Heart right ventricle (tissue), 16 donors: ENCODE results near the gene LRRC47. TPM values are rescaled to one million over a fixed set of nuclear protein-coding genes. Genes with fewer than 3 reads are reported as not detected.

Experiments
- ATAC-seq, 8 donors: fragments of 200-7000 bp; cut with Tn5 transposase; one replicate each; pipeline ENCODE4 v1.9.1; 2020; ENCODE audit warnings: mild to moderate bottlenecking in 8 of 8, moderate library complexity in 8 of 8, moderate number of reproducible peaks in 1 of 8
- DNase-seq, 2 donors: peaks; one replicate each; pipeline ENCODE4 v3.0.0-alpha.2; 2020
- H3K27ac ChIP-seq, 10 donors: fragments of 200-600 bp; sonication (generic) in 2 of 10; one replicate each; pipeline versions ENCODE4 v1.5.0 to v1.8.0; 2020 to 2022; ENCODE audit warnings: mild to moderate bottlenecking in 3 of 10
- H3K27me3 ChIP-seq, 7 donors: fragments of 200-600 bp; one replicate each; pipeline ENCODE4 v1.8.0; 2021 to 2022; ENCODE audit warnings: mild to moderate bottlenecking in 2 of 7
- H3K36me3 ChIP-seq, 9 donors: fragments of 200-600 bp; sonication (generic) in 1 of 9; one replicate each; pipeline versions ENCODE4 v1.5.0 to v1.8.0; 2020 to 2022; ENCODE audit warnings: mild to moderate bottlenecking in 2 of 9
- H3K4me1 ChIP-seq, 9 donors: fragments of 200-600 bp; sonication (generic) in 1 of 9; one replicate each; pipeline versions ENCODE4 v1.5.0 to v1.8.0; 2020 to 2022; ENCODE audit warnings: mild to moderate bottlenecking in 4 of 9
- H3K4me3 ChIP-seq, 10 donors: fragments of 200-600 bp; sonication (generic) in 2 of 10; one replicate each; pipeline versions ENCODE4 v1.5.0 to v1.8.0; 2020 to 2022; ENCODE audit warnings: mild to moderate bottlenecking in 7 of 10, moderate library complexity in 2 of 10
- H3K9me3 ChIP-seq, 11 donors: fragments of 200-600 bp in 10 of 11; sonication (generic) in 2 of 11; one replicate each; pipeline versions ENCODE4 v1.5.0 to v1.8.0; 2013 to 2022; ENCODE audit warnings: mild to moderate bottlenecking in 2 of 11, control low read depth in 1 of 11, moderate library complexity in 1 of 11
- CTCF ChIP-seq, 9 donors: fragments of 200-600 bp; sonication (generic) in 2 of 9; IDR thresholded peaks; one replicate each; pipeline versions ENCODE4 v1.5.0 to v1.8.0; 2021 to 2022; ENCODE audit warnings: antibody characterized with exemption in 9 of 9, mild to moderate bottlenecking in 5 of 9, moderate library complexity in 1 of 9
- WGBS, 2 donors: extraction: QIAGEN DNeasy Blood & Tissue Kit; methylation state at CpG; one replicate each; pipeline ENCODE4 v1.1.7; 2013; ENCODE audit warnings: inconsistent platforms in 1 of 2; 5-methylcytosine and 5-hydroxymethylcytosine counted together
- intact Hi-C, 10 donors: fragments of 100-400 bp; cut with DNase I; formaldehyde crosslinking; loops; one replicate each; pipeline versions ENCODE4 v1.11.1 to v1.14.2; 2022
- polyA plus RNA-seq, 2 donors: library from polyadenylated mRNA; stranded (reverse); fragments of 200-250 nt; gene quantifications; one replicate each; pipeline ENCODE4 v1.2.3, GENCODE V29; 2013
- total RNA-seq, 10 donors: library from RNA; stranded (reverse); fragmentation: NEBNext Ultra II Directional in 3 of 10; extraction: Animal tissue kit (Norgen Biotek cat#: 25700) in 3 of 10; gene quantifications; one replicate each; pipeline versions ENCODE4 v1.2.1 to v1.2.4, GENCODE V29; 2021 to 2023
- donor health status: Arrhythmogenic right ventricular cardiomyopathy.
- donor health status: ischemic (EF 13 %, LVEDD 7.1; RV severe dilation, severe dysfunction).
- donor health status: healthy with polysubstance abuse.
- donor health status: DM: no; HTN: yes; CAD: no.
- donor health status: DM: no; HTN: no; CAD: no.
- donor health status: ischemic (EF 25% LVEDD 6.9; RV normal size, moderate dysfunction).
- donor health status: ischemic (EF 25% LVEDD 5.7; RV mildly dilated, moderate dysfunction).
- donor health status: healthy.
- donor health status: DM: yes; HTN: yes; CAD: no.
- donor health status: Ischemic cardiomyopathy.
- donor health status: ischemic (EF 35%, LVEDD 5.7; RV mildly dilated, moderate dysfunction).
- donor health status: nonischemic (EF 11% LVEDD 7.7; RV severe dilation, severe dysfunction).
- donor health status: DM: yes; HTN: yes; CAD: no.
- donor health status: PGD.
- donor health status: ischemic (EF 29% LVEDD 5.4; RV normal size, mild dysfunction).
- donor health status: nonischemic (EF 23%, LVEDD 6.1; RV moderate dilation, normal function).

Gene LRRC47
- total and polyA plus RNA-seq, 12 donors, result 17.6 to 85.4 (median 69.8) TPM

GRCh38 chr1:3744646-3745045, 51.7 kb downstream of the LRRC47 start:
- ATAC-seq (no peak), DNase-seq (no peak)
- WGBS, 2 donors, result 91 to 94% methylated on average over 10 of the region's 10 CpGs
- no peak overlapping the region for H3K27ac ChIP-seq
- TF ChIP-seq CTCF (IDR thresholded peaks at IDR 0.05), result no peak
- H3K4me3 ChIP-seq, result no peak overlapping the region
- H3K36me3 ChIP-seq, result peaks cover 0 to 43% (median 12%) of the 10 kb centered on the region in 9 donors
- no peaks in the 10 kb centered on the region for H3K27me3 ChIP-seq
- peaks cover 3 to 38% (median 23%) of the 10 kb centered on the region in 9 donors for H3K4me1 ChIP-seq
- intact Hi-C loops, result no loop called here
- no peaks in the 10 kb centered on the region for H3K9me3 ChIP-seq

- 95% methylated on average over 12 of the region's 12 CpGs for WGBS, 2 donors
- intact Hi-C loops, result no loop called here
- no peaks in the 10 kb centered on the region for H3K9me3 ChIP-seq
- no peak for ATAC-seq
- no peaks in the 10 kb centered on the region for H3K27me3 ChIP-seq
- H3K36me3 ChIP-seq, result peaks cover 0 to 46% (median 15%) of the 10 kb centered on the region in 9 donors
- peaks cover 3 to 38% (median 23%) of the 10 kb centered on the region in 9 donors for H3K4me1 ChIP-seq
- no peak overlapping the region for H3K4me3 ChIP-seq
- no peak for TF ChIP-seq CTCF (IDR thresholded peaks at IDR 0.05)
- H3K27ac ChIP-seq, result no peak overlapping the region
- DNase-seq, result no peak
Measured at GRCh38 chr1:3743826-3744225, 52.5 kb downstream of the LRRC47 start.

- Histone ChIP-seq H3K4me3 (no peak overlapping the region), H3K36me3 (peaks cover 0 to 51% (median 15%) of the 10 kb centered on the region in 9 donors), H3K4me1 (peaks cover 3 to 38% (median 23%) of the 10 kb centered on the region in 9 donors), H3K9me3 (no peaks in the 10 kb centered on the region), H3K27me3 (no peaks in the 10 kb centered on the region), H3K27ac (no peak overlapping the region)
- no peak for TF ChIP-seq CTCF (IDR thresholded peaks at IDR 0.05)
- ATAC-seq (no peak), DNase-seq (no peak)
- intact Hi-C loops, result no loop called here
- 76 to 77% methylated on average over 4 of the region's 4 CpGs for WGBS, 2 donors
Measured at GRCh38 chr1:3743421-3743820, 52.9 kb downstream of the LRRC47 start.

GRCh38 chr1:3742439-3743298, 53.6 kb downstream of the LRRC47 start:
- peaks cover 3 to 34% (median 18%) of the 10 kb centered on the region in 9 donors for H3K4me1 ChIP-seq
- H3K9me3 ChIP-seq, result no peaks in the 10 kb centered on the region
- no peak overlapping the region for H3K4me3 ChIP-seq
- intact Hi-C loops, result no loop called here
- 87 to 90% methylated on average over 24 of the region's 24 CpGs for WGBS, 2 donors
- H3K27me3 ChIP-seq, result no peaks in the 10 kb centered on the region
- no peak overlapping the region for H3K27ac ChIP-seq
- no peak for TF ChIP-seq CTCF (IDR thresholded peaks at IDR 0.05)
- DNase-seq (no peak), ATAC-seq (no peak)
- H3K36me3 ChIP-seq, result peaks cover 0 to 58% (median 15%) of the 10 kb centered on the region in 9 donors
